Tibial nerve (tissue), 4 donors: ENCODE results near the gene MYO7A.

Source experiments
- EP300 ChIP-seq, 2 donors: sonication (generic); formaldehyde crosslinking; IDR thresholded peaks; one replicate each; pipeline ENCODE4 v1.6.1; 2017; ENCODE audit warnings: antibody characterized with exemption in 2 of 2, mild to moderate bottlenecking in 1 of 2
- POLR2A ChIP-seq, 2 donors: fragments of 450-650 bp; IDR thresholded peaks; one replicate each; pipeline ENCODE4 v1.6.1; 2017; ENCODE audit warnings: antibody characterized with exemption in 2 of 2, mild to moderate bottlenecking in 2 of 2, moderate library complexity in 2 of 2
- TF ChIP-seq, protein P1 (sequence below), 5 experiments: fragments of 200-600 bp in 3 of 5; fragments of 450-650 bp in 2 of 5; sonication (generic) in 3 of 5; IDR thresholded peaks; one replicate each; pipeline ENCODE4 v1.5.1; 2016 to 2019; ENCODE audit warnings: antibody characterized with exemption in 5 of 5, mild to moderate bottlenecking in 3 of 5, moderate library complexity in 2 of 5

DNA sequence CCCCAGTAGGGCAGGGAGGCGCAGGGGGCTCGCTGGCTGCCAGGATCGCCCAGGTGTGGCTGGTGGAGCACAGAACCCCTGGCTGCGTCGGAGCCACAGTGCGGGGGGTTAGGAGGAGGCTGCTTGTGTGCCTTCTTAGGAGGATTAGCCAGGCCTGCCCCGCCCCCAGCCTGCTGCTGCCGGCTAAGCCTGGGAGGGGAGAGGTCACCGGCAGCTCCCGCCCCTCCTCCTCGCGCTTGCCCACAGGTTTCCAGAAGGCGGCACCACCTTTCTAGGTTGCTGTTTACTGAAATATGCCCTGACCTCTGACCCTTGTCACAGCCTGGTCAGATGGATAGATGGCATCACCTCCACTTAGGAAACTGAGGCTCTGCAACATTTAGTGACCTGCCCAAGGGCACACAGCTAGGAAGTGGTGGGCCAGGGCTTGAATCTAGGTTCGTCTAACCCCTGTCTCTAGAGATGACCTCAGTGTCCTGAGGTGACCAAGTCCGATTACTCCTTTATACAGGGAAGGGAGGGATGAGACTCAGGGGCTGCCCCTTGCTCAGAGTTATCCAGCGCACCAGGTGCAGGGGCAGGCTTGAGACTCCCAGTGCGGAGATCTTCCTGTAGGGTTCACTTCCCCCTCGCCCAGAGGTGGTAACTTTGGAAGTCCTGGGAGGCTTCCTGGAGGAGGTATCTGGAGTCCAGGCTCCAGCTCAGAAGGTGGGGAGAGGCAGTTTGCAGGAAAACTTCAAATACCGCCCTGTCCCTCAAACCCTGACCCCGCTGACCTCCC lies 44.0 kb downstream of the MYO7A start:
- TF ChIP-seq, protein P1, sequence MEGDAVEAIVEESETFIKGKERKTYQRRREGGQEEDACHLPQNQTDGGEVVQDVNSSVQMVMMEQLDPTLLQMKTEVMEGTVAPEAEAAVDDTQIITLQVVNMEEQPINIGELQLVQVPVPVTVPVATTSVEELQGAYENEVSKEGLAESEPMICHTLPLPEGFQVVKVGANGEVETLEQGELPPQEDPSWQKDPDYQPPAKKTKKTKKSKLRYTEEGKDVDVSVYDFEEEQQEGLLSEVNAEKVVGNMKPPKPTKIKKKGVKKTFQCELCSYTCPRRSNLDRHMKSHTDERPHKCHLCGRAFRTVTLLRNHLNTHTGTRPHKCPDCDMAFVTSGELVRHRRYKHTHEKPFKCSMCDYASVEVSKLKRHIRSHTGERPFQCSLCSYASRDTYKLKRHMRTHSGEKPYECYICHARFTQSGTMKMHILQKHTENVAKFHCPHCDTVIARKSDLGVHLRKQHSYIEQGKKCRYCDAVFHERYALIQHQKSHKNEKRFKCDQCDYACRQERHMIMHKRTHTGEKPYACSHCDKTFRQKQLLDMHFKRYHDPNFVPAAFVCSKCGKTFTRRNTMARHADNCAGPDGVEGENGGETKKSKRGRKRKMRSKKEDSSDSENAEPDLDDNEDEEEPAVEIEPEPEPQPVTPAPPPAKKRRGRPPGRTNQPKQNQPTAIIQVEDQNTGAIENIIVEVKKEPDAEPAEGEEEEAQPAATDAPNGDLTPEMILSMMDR (IDR thresholded peaks at IDR 0.05): no peak
- no peak for TF ChIP-seq POLR2A (IDR thresholded peaks at IDR 0.05)
- TF ChIP-seq EP300 (IDR thresholded peaks at IDR 0.05): no peak
